Suprapubic skin (tissue), 4 donors: Measurements from ENCODE around the gene ZNF726. TPM values are rescaled to one million over a fixed set of nuclear protein-coding genes. Genes with fewer than 3 reads are reported as not detected.

Source experiments
- DNase-seq, 2 donors: peaks; one replicate each; pipeline ENCODE4 v3.0.0-alpha.2; 2019; ENCODE audit warnings: low spot score in 2 of 2
- H3K27ac ChIP-seq: fragments of 200-600 bp; sonication (generic); one replicate; pipeline ENCODE4 v1.5.1; 2019
- H3K27me3 ChIP-seq: fragments of 200-600 bp; sonication (generic); one replicate; pipeline ENCODE4 v1.5.1; 2019
- H3K36me3 ChIP-seq: fragments of 200-600 bp; sonication (generic); one replicate; pipeline ENCODE4 v1.5.1; 2019
- H3K4me1 ChIP-seq: fragments of 200-600 bp; sonication (generic); one replicate; pipeline ENCODE4 v1.5.1; 2019
- H3K4me3 ChIP-seq: fragments of 200-600 bp; sonication (generic); one replicate; pipeline ENCODE4 v1.5.1; 2019; ENCODE audit warnings: mild to moderate bottlenecking
- H3K9me3 ChIP-seq: fragments of 200-600 bp; sonication (generic); one replicate; pipeline ENCODE4 v1.5.1; 2019
- CTCF ChIP-seq, 2 donors: fragments of 200-600 bp in 1 of 2; fragments of 450-650 bp in 1 of 2; sonication (generic) in 1 of 2; IDR thresholded peaks; one replicate each; pipeline ENCODE4 v1.5.1; 2016 to 2019; ENCODE audit warnings: antibody characterized with exemption in 2 of 2, mild to moderate bottlenecking in 1 of 2, moderate library complexity in 1 of 2
- EP300 ChIP-seq: sonication (generic); formaldehyde crosslinking; IDR thresholded peaks from one replicate; pipeline ENCODE4 v1.6.1; 2017; ENCODE audit warnings: antibody characterized with exemption
- POLR2A ChIP-seq, 2 donors: fragments of 450-650 bp; IDR thresholded peaks; one replicate each; pipeline ENCODE4 v1.6.1; 2017; ENCODE audit warnings: antibody characterized with exemption in 2 of 2, mild to moderate bottlenecking in 2 of 2, moderate library complexity in 2 of 2
- POLR2AphosphoS5 ChIP-seq, 3 donors: sonication (generic); formaldehyde crosslinking; IDR thresholded peaks; one replicate each; pipeline ENCODE4 v1.6.1; 2017; ENCODE audit warnings: antibody characterized with exemption in 3 of 3
- WGBS: methylation state at CpG from one replicate; pipeline ENCODE4 v1.1.5; 2018; 5-methylcytosine and 5-hydroxymethylcytosine counted together
- total RNA-seq, 4 donors: library from RNA; depleted of rRNA; stranded (reverse); fragments of >200 nt; gene quantifications; one replicate each; pipeline ENCODE4 v1.1.0, GENCODE V29; 2016

Gene ZNF726
- total RNA-seq, 4 donors from 2014 or later = 6.0 to 13.4 (median 9.8) TPM

- no peak overlapping the region for H3K4me3 ChIP-seq
- DNase-seq = no peak
- H3K36me3 ChIP-seq = no peaks in the 10 kb centered on the region
- no peaks in the 10 kb centered on the region for H3K27me3 ChIP-seq
- no peaks in the 10 kb centered on the region for H3K9me3 ChIP-seq
- 92% methylated on average over 2 of the region's 2 CpGs for WGBS
- H3K4me1 ChIP-seq = no peaks in the 10 kb centered on the region
- no peak overlapping the region for H3K27ac ChIP-seq
- TF ChIP-seq POLR2A (IDR thresholded peaks at IDR 0.05) = no peak
- no peak for TF ChIP-seq CTCF (IDR thresholded peaks at IDR 0.05)
- TF ChIP-seq EP300 = no peak
- TF ChIP-seq POLR2AphosphoS5 (IDR thresholded peaks at IDR 0.05) = no peak
These were observed 66.1 kb downstream of the ZNF726 start for GRCh38 chr19:23980805-23981204.

GRCh38 chr19:23981863-23982262 is 67.2 kb downstream of the ZNF726 start:
- no peaks in the 10 kb centered on the region for H3K4me1 ChIP-seq

GRCh38 chr19:23983406-23983805 is 68.7 kb downstream of the ZNF726 start:
- no peaks in the 10 kb centered on the region for H3K9me3 ChIP-seq
- H3K36me3 ChIP-seq = no peaks in the 10 kb centered on the region
- TF ChIP-seq POLR2AphosphoS5 (IDR thresholded peaks at IDR 0.05) (no peak), EP300 (no peak), CTCF (IDR thresholded peaks at IDR 0.05) (no peak), POLR2A (IDR thresholded peaks at IDR 0.05) (no peak)
- H3K4me1 ChIP-seq = no peaks in the 10 kb centered on the region
- H3K27ac ChIP-seq = no peak overlapping the region
- DNase-seq = no peak
- 35% methylated on average over 1 of the region's 1 CpG for WGBS
- H3K4me3 ChIP-seq = no peak overlapping the region
- H3K27me3 ChIP-seq = no peaks in the 10 kb centered on the region

More at GRCh38 chr19:23981863-23982262, 67.2 kb downstream of the ZNF726 start:
- H3K27me3 ChIP-seq = no peaks in the 10 kb centered on the region
- WGBS = 88% methylated on average over 2 of the region's 2 CpGs
- H3K27ac ChIP-seq = no peak overlapping the region
- DNase-seq = no peak
- no peaks in the 10 kb centered on the region for H3K9me3 ChIP-seq
- TF ChIP-seq POLR2AphosphoS5 (IDR thresholded peaks at IDR 0.05) (no peak), CTCF (IDR thresholded peaks at IDR 0.05) (no peak), EP300 (no peak)
- H3K4me3 ChIP-seq = no peak overlapping the region
- no peaks in the 10 kb centered on the region for H3K36me3 ChIP-seq

Other genes starting within 250 kb of the ZNF726 start
- gene ZNF675, start 227.7 kb upstream of the ZNF726 start, total RNA-seq = 10 to 100 TPM; 19.8 to 28.9 (median 27.0) TPM
- 1 to 10 TPM; 2.5 to 5.9 (median 2.7) TPM for gene ZNF681, start 156.0 kb upstream of the ZNF726 start, total RNA-seq
- 10 to 100 TPM in 3 of 4 donors, 1 to 10 TPM in 1; 9.9 to 23.3 (median 14.2) TPM for gene ZNF254, start 172.3 kb downstream of the ZNF726 start, total RNA-seq